HepG2 (cell line): Measurements from ENCODE around the gene COPS8. TPM values are rescaled to one million over a fixed set of nuclear protein-coding genes. Genes with fewer than 3 reads are reported as not detected.

Experiments
- ATAC-seq: fragments of 200-7000 bp; cut with Tn5 transposase; 3 replicates; pipeline ENCODE4 v1.9.1; 2020; ENCODE audit warnings: mild to moderate bottlenecking, moderate library complexity
- BruUV-seq: library from RNA; stranded (reverse); fragments of 400-500 nt; replicated peaks from 2 replicates; lab custom pipeline; 2021; lab: Mats Ljungman, UMichigan
- CTCF ChIA-PET: fragments of 300-600 bp; formaldehyde crosslinking; extraction: SDS; loops from one replicate; lab custom pipeline; 2021; ENCODE audit warnings: low total read pairs, inconsistent platforms, low intra/inter-chr PET ratio; lab: Yijun Ruan, JAX
- POLR2A ChIA-PET: fragments of 350-600 bp; sonication (Branson Sonifier 250); formaldehyde crosslinking; loops from one replicate; lab custom pipeline; 2020; ENCODE audit warnings: antibody characterized with exemption, inconsistent platforms; lab: Yijun Ruan, JAX
- DNase-seq: peaks from one replicate; pipeline ENCODE4 v3.0.0-alpha.2; 2015; ENCODE audit warnings: low spot score
- FAIRE-seq: peaks from 3 replicates; lab custom pipeline; 2011; peaks lifted over from hg19 to GRCh38; lab: Jason Lieb, UNC
- H2AFZ ChIP-seq: one replicate; pipeline ENCODE4 v1.6.1; 2011; ENCODE audit warnings: low read length, inconsistent platforms
- H3K27ac ChIP-seq: fragments of 300-600 bp; 3 replicates; pipeline ENCODE4 v1.8.0; 2011; ENCODE audit warnings: mixed run types, mild to moderate bottlenecking, mixed read lengths, low read length, inconsistent platforms; ENCODE audit not compliant: insufficient read depth; ENCODE audit errors: extremely low read length
- H3K27me3 ChIP-seq, 2 experiments: fragments of 200-600 bp in 1 of 2; 2 replicates in 1 of 2; 3 replicates in 1 of 2; pipeline versions ENCODE4 v1.6.0 to v1.8.0; 2011; ENCODE audit warnings: low read length in 2 of 2, mild to moderate bottlenecking in 2 of 2, moderate library complexity in 2 of 2, inconsistent platforms in 1 of 2; ENCODE audit not compliant: insufficient read depth in 2 of 2, control insufficient read depth in 1 of 2
- H3K36me3 ChIP-seq, 2 experiments: fragments of 200-600 bp in 1 of 2; replicated peaks in 1 of 2; 2 replicates in 1 of 2; 3 replicates in 1 of 2; pipeline versions ENCODE4 v1.5.1 to v1.8.0; 2011; ENCODE audit warnings: low read length in 2 of 2, inconsistent platforms in 1 of 2; ENCODE audit not compliant: insufficient read depth in 2 of 2, control insufficient read depth in 1 of 2
- H3K4me1 ChIP-seq: 2 replicates; pipeline ENCODE4 v1.5.1; 2012; ENCODE audit warnings: low read length, inconsistent platforms; ENCODE audit not compliant: insufficient read depth
- H3K4me2 ChIP-seq: 2 replicates; pipeline ENCODE4 v1.6.0; 2011; ENCODE audit warnings: low read depth, low read length, inconsistent platforms
- H3K4me3 ChIP-seq, 3 experiments: fragments of 200-600 bp in 1 of 3; sonication (generic), shearing (Covaris generic) in 1 of 3; replicated peaks in 1 of 3; 2 replicates each; pipeline ENCODE4 v1.5.1; 2011 to 2016; ENCODE audit warnings: low read length in 3 of 3, inconsistent platforms in 2 of 3, low read depth in 2 of 3, mild to moderate bottlenecking in 2 of 3, control low read depth in 1 of 3, mixed read lengths in 1 of 3; ENCODE audit not compliant: insufficient read depth in 1 of 3
- H3K79me2 ChIP-seq: one replicate; pipeline ENCODE4 v1.6.1; 2011; ENCODE audit warnings: low read length, inconsistent platforms; ENCODE audit not compliant: insufficient read depth
- H3K9ac ChIP-seq: 2 replicates; pipeline ENCODE4 v1.6.0; 2011; ENCODE audit warnings: mild to moderate bottlenecking, low read depth, low read length, inconsistent platforms; ENCODE audit not compliant: insufficient read depth
- H3K9me3 ChIP-seq: 2 replicates; pipeline ENCODE4 v1.5.1; 2012; ENCODE audit warnings: mild to moderate bottlenecking, low read length
- H4K20me1 ChIP-seq: 2 replicates; pipeline ENCODE4 v1.6.0; 2011; ENCODE audit warnings: inconsistent platforms, mild to moderate bottlenecking, low read length, moderate library complexity; ENCODE audit not compliant: insufficient read depth
- ATRX ChIP-seq: sonication (generic); formaldehyde crosslinking; IDR thresholded peaks from 2 replicates; pipeline ENCODE4 v1.4.0; 2020; ENCODE audit warnings: missing genetic modification reagents, borderline replicate concordance
- CHCHD3 ChIP-seq: sonication (generic); formaldehyde crosslinking; IDR thresholded peaks from 2 replicates; pipeline ENCODE4 v1.8.0; 2022; ENCODE audit warnings: mild to moderate bottlenecking, missing genetic modification reagents, moderate library complexity
- CREM ChIP-seq, 2 experiments: sonication (generic) in 1 of 2; formaldehyde crosslinking in 1 of 2; IDR thresholded peaks; 2 replicates each; pipeline versions ENCODE4 v1.4.0 to v1.6.1; 2016 to 2020; ENCODE audit warnings: antibody characterized with exemption in 1 of 2, mild to moderate bottlenecking in 1 of 2, missing genetic modification reagents in 1 of 2
- NFIC ChIP-seq: IDR thresholded peaks from 2 replicates; pipeline ENCODE4 v1.6.1; 2012; ENCODE audit warnings: mild to moderate bottlenecking, low read length, inconsistent platforms
- PHF20 ChIP-seq: sonication (generic); formaldehyde crosslinking; IDR thresholded peaks from 2 replicates; pipeline ENCODE4 v1.5.0; 2020; ENCODE audit warnings: mild to moderate bottlenecking, missing genetic modification reagents
- REST ChIP-seq, 2 experiments: IDR thresholded peaks; 2 replicates each; pipeline ENCODE4 v1.6.1; 2011 to 2012; ENCODE audit warnings: low read length in 2 of 2, borderline replicate concordance in 1 of 2, low read depth in 1 of 2, mild to moderate bottlenecking in 1 of 2, moderate library complexity in 1 of 2
- ZBTB44 ChIP-seq: sonication (generic); formaldehyde crosslinking; IDR thresholded peaks from 2 replicates; pipeline ENCODE4 v1.4.0; 2020; ENCODE audit warnings: missing genetic modification reagents
- ZBTB8A ChIP-seq: sonication (generic); formaldehyde crosslinking; IDR thresholded peaks from 2 replicates; pipeline ENCODE4 v1.4.0; 2020; ENCODE audit warnings: mild to moderate bottlenecking, low read depth, missing genetic modification reagents, borderline replicate concordance
- ZNF30 ChIP-seq: sonication (generic); formaldehyde crosslinking; IDR thresholded peaks from 2 replicates; pipeline ENCODE4 v1.5.0; 2020; ENCODE audit warnings: mild to moderate bottlenecking, missing genetic modification reagents
- WGBS: methylation state at CpG from one replicate; pipeline ENCODE4 v1.1.6; 2017; ENCODE audit warnings: low lambda C conversion rate; 5-methylcytosine and 5-hydroxymethylcytosine counted together
- in situ Hi-C: cut with HindIII; loops from 2 replicates; pipeline ENCODE4 v1.10.0; 2017; ENCODE audit warnings: low pct_unique_long_range_greater_than_20kb; ENCODE audit not compliant: extremely low pct_ligation_motif_present
- intact Hi-C: fragments of 100-400 bp; cut with micrococcal nuclease; formaldehyde crosslinking; loops from one replicate; pipeline ENCODE4 v1.10.0; 2022; ENCODE audit not compliant: unreplicated experiment
- polyA plus RNA-seq, 8 experiments: library from polyadenylated mRNA; depleted of rRNA in 3 of 8; stranded (reverse) in 7 of 8; unstranded in 1 of 8; fragments of >200 nt; fragmentation: Illumina TruSeq in 4 of 8; extraction: Trizol in 4 of 8; gene quantifications; 2 replicates each; pipeline versions ENCODE4 v1.2.1 to v1.2.3, GENCODE V29; 2011 to 2016; ENCODE audit warnings: low read depth in 4 of 8, missing spikeins in 1 of 8, mixed read lengths in 1 of 8; ENCODE audit not compliant: insufficient read depth in 1 of 8
- total RNA-seq, 5 experiments: library from RNA; depleted of rRNA; stranded (reverse); fragments of >200 nt; fragmentation: Illumina TruSeq; extraction: Trizol; gene quantifications; 2 replicates each; pipeline ENCODE4 v1.2.3, GENCODE V29; 2016; ENCODE audit warnings: low read depth in 1 of 5

COPS8 gene
- total and polyA plus RNA-seq, 2 of the 13 experiments (the other 11 are each of a cell fraction or from before 2014, with no cell fraction given) = 86.3 to 96.6 TPM

DNA sequence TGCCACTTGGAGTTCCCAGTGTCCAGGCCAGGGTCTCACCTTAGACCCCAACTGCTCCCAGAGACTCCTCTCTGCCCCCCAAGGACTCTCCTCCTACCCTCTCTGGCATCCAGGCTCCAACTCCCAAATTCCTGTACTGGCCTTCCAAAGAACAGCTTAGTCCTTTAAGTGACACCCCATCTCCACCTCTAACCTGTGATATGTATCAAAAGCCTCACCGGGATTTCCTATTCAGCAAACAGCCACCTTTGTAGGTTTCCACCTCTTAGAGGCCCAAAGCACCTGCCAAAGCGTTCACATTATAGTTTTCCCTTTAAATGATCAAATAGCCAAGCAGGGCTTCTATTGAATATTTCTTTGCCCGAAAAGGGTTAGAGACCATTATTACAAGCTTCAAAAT, 2.7 kb upstream of the COPS8 start:
- intact Hi-C loops = no loop called here
- POLR2A ChIA-PET = no interaction called here
- in situ Hi-C loops = no loop called here
- H4K20me1 ChIP-seq = 0 out of 2 replicates have a peak, but pooled peaks cover 6% of the 10 kb centered on the region
- no peak for DNase-seq
- H2AFZ ChIP-seq = no peak overlapping the region
- 0 out of 5 replicates have a peak, but pooled peaks cover under 1 to 1% of the 10 kb centered on the region in 2 experiments for H3K36me3 ChIP-seq
- TSS peak; percentile 16 for BruUV-seq
- TF ChIP-seq PHF20 (CRISPR knock-in tag) (no peak), ZBTB8A (CRISPR knock-in tag) (no peak), REST (IDR thresholded peaks at IDR 0.05; ENCODE audit: borderline replicate concordance in 1 of 2, low read depth in 1 of 2, low read length in 2 of 2) (no peak), NFIC (no peak), ZBTB44 (no peak), CHCHD3 (CRISPR knock-in tag) (no peak), ATRX (CRISPR knock-in tag) (no peak), CREM (IDR thresholded peaks at IDR 0.05) (no peak), CREM (CRISPR knock-in tag; IDR thresholded peaks at IDR 0.05) (no peak), ZNF30 (CRISPR knock-in tag) (no peak)
- TF ChIP-seq, all 625 proteins: peak for 0
- no peaks in the 10 kb centered on the region; a peak in 2 of 5 replicates for H3K27me3 ChIP-seq
- peaks cover 26% of the 10 kb centered on the region for H3K79me2 ChIP-seq
- H3K4me2 ChIP-seq = peak overlapping the region; percentile 41; the same call in 1 of the 2 replicates
- H3K9ac ChIP-seq = no peak overlapping the region
- no peak for ATAC-seq
- H3K4me1 ChIP-seq = peaks cover 37% of the 10 kb centered on the region
- 92% methylated on average over 3 of the region's 3 CpGs for WGBS
- no peak for FAIRE-seq
- H3K27ac ChIP-seq = no peak overlapping the region
- H3K4me3 ChIP-seq = no peak overlapping the region
- no peaks in the 10 kb centered on the region for H3K9me3 ChIP-seq
- CTCF ChIA-PET = no interaction called here
